CD4-positive, CD25-positive, alpha-beta regulatory T cell (primary cell): ENCODE measurements around the gene OASL. TPM values are rescaled to one million over a fixed set of nuclear protein-coding genes. Genes with fewer than 3 reads are reported as not detected.
A peak's percentile ranks its signal among the peaks of the same experiment; 100 is the strongest.

ENCODE experiments used
- ATAC-seq, 2 donors: fragments of 150-1000 bp; cut with Tn5 transposase; one replicate each; pipeline ENCODE4 v1.10.0; 2021; ENCODE audit warnings: low read depth in 2 of 2, moderate number of reproducible peaks in 2 of 2, moderate library complexity in 1 of 2
- DNase-seq, 3 donors: peaks; one replicate each; pipeline versions ENCODE4 v3.0.0 to v3.0.0-alpha.2; 2012 to 2022; ENCODE audit warnings: mixed read lengths in 1 of 3
- H3K27ac ChIP-seq: one replicate; pipeline ENCODE4 v1.7.0; 2013; ENCODE audit warnings: mild to moderate bottlenecking, low read length; ENCODE audit not compliant: insufficient read depth, poor library complexity, severe bottlenecking
- H3K27me3 ChIP-seq: one replicate; pipeline ENCODE4 v1.7.0; 2013; ENCODE audit warnings: low read length; ENCODE audit not compliant: control insufficient read depth, insufficient read depth
- H3K36me3 ChIP-seq: one replicate; pipeline ENCODE4 v1.7.0; 2013; ENCODE audit warnings: mild to moderate bottlenecking, low read length, moderate library complexity; ENCODE audit not compliant: control insufficient read depth, insufficient read depth
- H3K4me1 ChIP-seq: 2 replicates; pipeline ENCODE4 v1.7.0; 2013; ENCODE audit warnings: mild to moderate bottlenecking, low read length; ENCODE audit not compliant: insufficient read depth, control insufficient read depth, poor library complexity, severe bottlenecking
- H3K4me3 ChIP-seq: one replicate; pipeline ENCODE4 v1.7.0; 2013; ENCODE audit warnings: low read depth, mild to moderate bottlenecking, low read length, moderate library complexity
- H3K9me3 ChIP-seq, 2 experiments: 1 replicate in 1 of 2; 2 replicates in 1 of 2; pipeline ENCODE4 v1.7.0; 2013; ENCODE audit warnings: low read length in 2 of 2, mild to moderate bottlenecking in 1 of 2, moderate library complexity in 1 of 2; ENCODE audit not compliant: control insufficient read depth in 2 of 2
- H3K27ac Mint-ChIP-seq, 3 donors: one replicate each; pipeline ENCODE4 v1.8.0; 2020 to 2022; ENCODE audit warnings: mild to moderate bottlenecking in 3 of 3, mixed read lengths in 3 of 3, moderate library complexity in 2 of 3
- H3K27me3 Mint-ChIP-seq: one replicate; pipeline ENCODE4 v1.8.0; 2022; ENCODE audit warnings: mild to moderate bottlenecking, mixed read lengths
- H3K36me3 Mint-ChIP-seq: one replicate; pipeline ENCODE4 v1.8.0; 2020; ENCODE audit warnings: mixed read lengths
- H3K4me1 Mint-ChIP-seq, 4 donors: one replicate each; pipeline ENCODE4 v1.8.0; 2020 to 2022; ENCODE audit warnings: mixed read lengths in 4 of 4, mild to moderate bottlenecking in 1 of 4
- H3K4me3 Mint-ChIP-seq, 4 donors: one replicate each; pipeline ENCODE4 v1.8.0; 2020 to 2022; ENCODE audit warnings: mild to moderate bottlenecking in 4 of 4, mixed read lengths in 4 of 4, moderate library complexity in 3 of 4
- H3K9me3 Mint-ChIP-seq, 7 donors: one replicate each; pipeline ENCODE4 v1.8.0; 2020 to 2022; ENCODE audit warnings: mixed read lengths in 7 of 7, mild to moderate bottlenecking in 3 of 7, moderate library complexity in 2 of 7
- polyA plus RNA-seq, 4 donors: library from polyadenylated mRNA; unstranded; fragments of 300-500 nt; fragmentation: Illumina TruSeq; gene quantifications; one replicate each; pipeline ENCODE4 v1.2.3, GENCODE V29; 2021
- total RNA-seq: library from RNA; stranded (reverse); gene quantifications from one replicate; pipeline ENCODE4 v1.2.3, GENCODE V29; 2022

The OASL gene
- total and polyA plus RNA-seq, 5 donors from 2014 or later, result 9.0 to 19.3 (median 11.7) TPM

DNA sequence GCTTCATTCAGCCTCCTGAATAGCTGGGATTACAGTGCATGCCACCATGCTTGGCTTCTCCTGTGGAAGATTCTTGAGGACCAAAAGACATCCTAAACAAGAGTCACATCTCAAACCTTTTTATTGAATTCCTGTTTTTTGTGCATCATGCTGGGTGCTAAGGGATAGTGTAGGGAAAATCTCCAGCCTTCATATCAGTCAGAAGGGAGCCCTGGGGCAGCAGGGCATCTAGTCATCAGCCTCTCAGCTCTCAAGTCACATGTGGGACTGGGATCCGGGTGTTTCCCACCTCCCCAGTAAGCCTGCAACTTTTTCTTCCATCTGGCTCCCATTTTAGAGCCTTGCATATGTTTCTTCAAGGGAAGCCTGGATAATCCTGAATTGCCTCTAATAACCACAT, 25.1 kb upstream of the OASL start:
- ATAC-seq (no peak), DNase-seq (no peak)
- Histone ChIP-seq H3K9me3 (no peaks in the 10 kb centered on the region), H3K36me3 (no peaks in the 10 kb centered on the region), H3K4me1 (peaks cover 6% of the 10 kb centered on the region), H3K27me3 (no peaks in the 10 kb centered on the region), H3K27ac (no peak overlapping the region), H3K4me3 (no peak overlapping the region)
- H3K36me3 Mint-ChIP-seq, result no peaks in the 10 kb centered on the region
- no peak overlapping the region for H3K27ac Mint-ChIP-seq
- no peak overlapping the region for H3K4me3 Mint-ChIP-seq
- H3K9me3 Mint-ChIP-seq, result no peaks in the 10 kb centered on the region
- H3K4me1 Mint-ChIP-seq, result peaks cover 9 to 16% (median 13%) of the 10 kb centered on the region in 4 donors
- peaks cover 6% of the 10 kb centered on the region for H3K27me3 Mint-ChIP-seq

DNA sequence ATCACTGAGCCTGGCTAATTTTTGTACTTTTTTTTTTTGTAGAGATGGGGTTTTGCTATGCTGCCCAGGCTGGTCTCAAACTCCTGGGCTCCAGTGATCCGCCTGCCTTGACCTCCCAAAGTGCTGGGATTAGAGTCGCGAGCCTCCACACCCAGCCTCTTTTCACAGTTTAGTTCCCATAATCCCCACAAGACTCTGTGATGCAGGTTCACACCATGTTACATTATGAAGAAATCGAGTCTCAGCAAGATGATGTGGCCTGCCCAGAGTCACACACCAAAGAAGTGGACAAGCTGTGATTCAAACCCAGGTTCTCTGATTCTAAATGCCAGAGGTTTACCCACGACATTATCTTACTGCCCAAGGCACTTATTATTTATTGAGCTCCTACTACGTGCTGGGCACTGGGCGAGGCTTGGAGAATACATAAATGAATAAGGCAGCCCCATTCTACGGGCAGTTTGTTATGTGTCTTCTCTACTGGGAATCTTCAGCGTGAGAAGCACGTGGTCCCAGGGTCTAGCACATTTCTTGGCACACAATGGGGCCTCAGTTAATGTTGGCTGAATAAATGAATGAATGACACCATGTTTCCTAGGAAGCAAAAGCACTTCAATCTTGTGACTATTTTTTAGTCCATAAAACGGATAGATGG, 23.5 kb upstream of the OASL start:
- H3K27ac ChIP-seq, result no peak overlapping the region
- DNase-seq, result no peak
- Mint-ChIP-seq H3K27me3 (peaks cover 6% of the 10 kb centered on the region), H3K9me3 (peaks cover 0 to 1% (median 0%) of the 10 kb centered on the region in 7 donors), H3K27ac (no peak overlapping the region), H3K4me3 (no peak overlapping the region), H3K36me3 (no peaks in the 10 kb centered on the region), H3K4me1 (peaks cover 9 to 16% (median 15%) of the 10 kb centered on the region in 4 donors)
- H3K36me3 ChIP-seq, result no peaks in the 10 kb centered on the region
- H3K27me3 ChIP-seq, result no peaks in the 10 kb centered on the region
- no peak overlapping the region for H3K4me3 ChIP-seq
- peaks cover 6% of the 10 kb centered on the region for H3K4me1 ChIP-seq
- ATAC-seq, result no peak
- H3K9me3 ChIP-seq, result no peaks in the 10 kb centered on the region

DNA sequence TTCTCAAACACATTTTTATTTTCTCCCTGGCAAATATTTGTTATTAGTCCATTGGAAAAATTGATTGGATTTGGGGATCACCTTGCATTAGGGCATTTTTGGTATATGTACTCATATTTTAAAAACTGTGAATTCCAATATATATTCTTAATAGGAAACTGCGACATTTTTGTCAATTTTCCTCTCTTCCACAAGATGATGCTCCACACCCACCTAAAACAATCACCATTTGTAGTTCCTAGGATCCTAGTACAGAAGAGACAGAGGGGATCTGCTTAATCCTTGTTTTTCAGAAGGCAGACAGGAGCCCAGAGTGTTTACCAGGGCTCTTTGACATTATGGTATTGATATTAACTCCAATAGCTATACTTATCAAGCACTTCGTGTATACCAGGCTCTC, 22.8 kb upstream of the OASL start:
- no peaks in the 10 kb centered on the region for H3K36me3 ChIP-seq

DNA sequence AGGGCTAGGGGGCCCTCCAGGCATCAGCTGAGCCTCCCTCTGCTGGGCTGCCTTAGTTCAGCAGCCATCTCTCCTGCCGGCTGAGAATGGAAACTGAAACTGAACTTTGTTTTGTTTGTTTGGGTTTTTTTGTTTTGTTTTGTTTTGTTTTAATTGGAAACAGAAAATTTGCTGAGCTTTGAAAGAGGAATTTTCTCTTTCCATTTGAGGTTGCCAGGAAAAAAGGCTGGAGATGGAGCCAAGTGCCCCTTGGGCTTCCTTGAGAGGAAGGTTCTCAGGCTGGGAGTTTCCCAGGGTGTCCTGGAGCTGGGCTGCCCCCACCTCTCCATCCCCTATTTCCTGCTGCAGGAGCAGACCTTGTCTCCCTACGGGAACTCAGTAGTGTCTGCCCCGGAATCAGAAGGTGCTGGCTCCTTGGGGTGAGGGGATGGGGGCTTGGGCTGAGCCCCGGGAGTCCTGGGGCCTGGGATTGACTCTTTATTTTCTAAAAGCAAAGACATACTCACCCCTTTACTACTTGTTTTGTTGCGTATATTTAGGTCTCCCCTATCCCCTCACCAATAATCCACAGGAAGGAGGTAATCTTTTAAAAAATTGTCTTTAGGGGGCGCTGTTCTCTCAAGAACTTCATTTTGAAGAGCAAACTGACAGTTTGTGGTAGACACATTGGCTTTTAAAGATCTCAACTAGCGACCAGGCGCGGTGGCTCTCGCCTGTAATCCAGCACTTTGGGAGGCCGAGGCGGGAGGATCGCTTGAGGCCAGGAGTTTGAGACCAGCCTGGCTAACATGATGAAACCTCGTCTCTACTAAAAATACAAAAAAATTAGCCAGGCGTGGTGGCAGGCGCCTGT, 21.3 kb upstream of the OASL start:
- Histone ChIP-seq H3K27ac (peak overlapping the region; percentile 74), H3K4me3 (peak overlapping the region; percentile 82), H3K9me3 (no peaks in the 10 kb centered on the region), H3K27me3 (no peaks in the 10 kb centered on the region), H3K4me1 (peaks cover 6% of the 10 kb centered on the region), H3K36me3 (no peaks in the 10 kb centered on the region)
- Mint-ChIP-seq H3K9me3 (peaks cover 0 to 1% (median 0%) of the 10 kb centered on the region in 7 donors), H3K4me1 (peaks cover 7 to 17% (median 13%) of the 10 kb centered on the region in 4 donors), H3K27ac (peak overlapping the region; percentile 93 to 98 (median 95)), H3K4me3 (peak overlapping the region; percentile 78 to 94 (median 88)), H3K36me3 (no peaks in the 10 kb centered on the region), H3K27me3 (peaks cover 11% of the 10 kb centered on the region)
- DNase-seq (peak; percentile 47 to 84 (median 71)), ATAC-seq (peak; percentile 93 to 95)

More for the DNA sequence above, 22.8 kb upstream of the OASL start:
- Mint-ChIP-seq H3K9me3 (peaks cover 0 to 1% (median 0%) of the 10 kb centered on the region in 7 donors), H3K4me1 (peaks cover 9 to 17% (median 16%) of the 10 kb centered on the region in 4 donors), H3K4me3 (no peak overlapping the region), H3K27ac (no peak overlapping the region), H3K27me3 (peaks cover 11% of the 10 kb centered on the region), H3K36me3 (no peaks in the 10 kb centered on the region)
- peaks cover 6% of the 10 kb centered on the region for H3K4me1 ChIP-seq
- ATAC-seq, result no peak
- no peaks in the 10 kb centered on the region for H3K9me3 ChIP-seq
- DNase-seq, result no peak
- H3K27me3 ChIP-seq, result no peaks in the 10 kb centered on the region
- no peak overlapping the region for H3K4me3 ChIP-seq
- no peak overlapping the region for H3K27ac ChIP-seq

DNA sequence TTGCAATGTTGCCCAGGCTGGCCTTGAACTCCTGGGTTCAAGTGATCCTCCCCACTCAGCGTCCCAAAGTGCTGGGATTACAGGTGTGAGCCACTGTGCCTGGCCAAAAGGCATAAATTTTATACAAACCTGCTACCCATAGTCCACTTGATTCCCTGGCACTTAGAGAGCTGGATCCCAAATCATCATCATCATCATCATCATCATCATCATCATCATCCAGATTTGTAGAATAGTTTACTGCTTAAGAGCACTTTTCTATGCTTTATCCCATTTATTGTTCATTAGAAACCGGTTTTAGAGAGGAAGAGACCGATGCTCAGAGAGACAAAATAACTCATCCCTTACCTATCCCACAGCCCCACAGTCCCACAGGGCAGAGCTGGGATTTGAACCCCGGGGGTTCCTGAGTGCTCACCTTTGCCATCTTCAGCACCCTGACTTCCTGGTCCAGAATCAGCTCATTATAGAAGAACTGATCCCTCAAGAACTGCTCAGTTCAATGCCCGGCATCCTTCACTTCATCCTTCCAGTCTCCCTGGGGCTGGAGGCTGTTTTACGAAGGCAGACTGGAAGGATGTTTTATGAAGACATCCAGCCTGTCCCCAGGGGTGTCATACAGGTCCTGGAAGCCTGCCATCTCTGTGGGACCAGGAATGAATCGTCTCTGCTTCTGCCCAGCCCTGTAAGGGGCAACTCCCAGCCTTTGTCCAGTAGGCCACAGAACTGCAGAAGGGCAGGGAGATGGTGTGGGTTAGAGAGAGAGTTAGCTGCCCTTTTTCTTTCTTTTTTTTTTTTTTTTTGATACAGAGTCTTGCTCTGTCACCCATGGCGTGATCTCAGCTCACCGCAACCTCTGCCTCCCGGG, 20.2 kb upstream of the OASL start:
- peaks cover 6% of the 10 kb centered on the region for H3K4me1 ChIP-seq
- no peaks in the 10 kb centered on the region for H3K36me3 ChIP-seq
- DNase-seq (no peak), ATAC-seq (no peak)
- H3K4me3 ChIP-seq, result no peak overlapping the region
- Mint-ChIP-seq H3K27ac (peak overlapping the region; percentile 93 to 98 (median 95)), H3K4me3 (peak overlapping the region in 3 of 4 donors; percentile 78 to 94 (median 91)), H3K9me3 (peaks cover 0 to 1% (median 0%) of the 10 kb centered on the region in 7 donors), H3K36me3 (no peaks in the 10 kb centered on the region), H3K27me3 (peaks cover 11% of the 10 kb centered on the region), H3K4me1 (peaks cover 5 to 17% (median 13%) of the 10 kb centered on the region in 4 donors)
- no peak overlapping the region for H3K27ac ChIP-seq
- H3K27me3 ChIP-seq, result no peaks in the 10 kb centered on the region
- H3K9me3 ChIP-seq, result no peaks in the 10 kb centered on the region

DNA sequence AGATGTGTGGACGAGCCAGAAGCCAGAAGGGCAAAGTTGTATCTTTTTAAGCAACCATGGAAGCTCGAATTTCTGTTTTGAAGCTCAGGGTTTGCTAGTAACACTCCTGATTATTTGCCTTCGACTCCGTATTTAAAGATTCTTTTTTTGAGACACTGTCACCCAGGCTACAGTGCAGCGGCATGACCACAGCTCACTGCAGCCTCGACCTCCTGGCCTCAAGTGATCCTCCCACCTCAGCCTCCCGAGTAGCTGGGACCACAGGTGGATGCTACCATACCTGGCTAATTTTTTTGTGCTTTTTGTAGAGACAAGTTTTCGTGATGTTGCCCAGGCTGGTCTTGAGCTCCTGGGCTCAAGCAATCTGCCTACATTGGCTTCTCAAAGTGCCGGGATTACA, 18.7 kb upstream of the OASL start:
- Mint-ChIP-seq H3K27me3 (peaks cover 11% of the 10 kb centered on the region), H3K27ac (peak overlapping the region in 2 of 3 donors; percentile 29 to 59)
- no peak for ATAC-seq

DNA sequence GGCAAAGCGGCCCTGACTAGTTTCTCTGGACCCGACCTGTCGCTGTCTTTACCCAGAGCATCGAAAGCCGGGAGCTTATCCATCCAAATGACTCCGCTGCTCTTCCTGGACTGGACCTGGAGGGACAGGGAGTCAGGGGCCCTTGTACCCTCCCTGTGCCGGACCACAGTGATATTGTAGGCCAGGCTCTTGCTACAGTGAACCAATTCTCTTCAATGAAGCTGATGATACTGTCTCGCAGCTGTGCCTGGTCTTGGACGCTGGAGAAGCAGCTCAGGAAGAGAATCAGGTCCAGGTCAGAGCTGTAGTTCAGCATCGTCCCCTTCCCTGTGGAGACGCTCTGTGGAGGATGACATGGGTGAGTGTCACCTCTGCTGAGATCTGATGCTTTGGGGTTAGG, 14.7 kb upstream of the OASL start:
- no peak overlapping the region for H3K4me3 ChIP-seq
- Mint-ChIP-seq H3K9me3 (peaks cover 0 to 1% (median 0%) of the 10 kb centered on the region in 7 donors), H3K4me1 (peaks cover 0 to 5% (median 3%) of the 10 kb centered on the region in 4 donors), H3K27ac (no peak overlapping the region), H3K4me3 (no peak overlapping the region), H3K36me3 (no peaks in the 10 kb centered on the region), H3K27me3 (peaks cover 9% of the 10 kb centered on the region)
- H3K9me3 ChIP-seq, result no peaks in the 10 kb centered on the region
- H3K4me1 ChIP-seq, result no peaks in the 10 kb centered on the region
- no peak overlapping the region for H3K27ac ChIP-seq
- no peaks in the 10 kb centered on the region for H3K36me3 ChIP-seq
- ATAC-seq (no peak), DNase-seq (no peak)
- H3K27me3 ChIP-seq, result peaks cover 2% of the 10 kb centered on the region

More for the DNA sequence above, 18.7 kb upstream of the OASL start:
- Mint-ChIP-seq H3K4me1 (peaks cover 5 to 17% (median 13%) of the 10 kb centered on the region in 4 donors), H3K9me3 (peaks cover 0 to 1% (median 0%) of the 10 kb centered on the region in 7 donors), H3K4me3 (no peak overlapping the region), H3K36me3 (no peaks in the 10 kb centered on the region)
- no peaks in the 10 kb centered on the region for H3K9me3 ChIP-seq
- no peak for DNase-seq
- no peaks in the 10 kb centered on the region for H3K27me3 ChIP-seq
- H3K27ac ChIP-seq, result no peak overlapping the region
- no peak overlapping the region for H3K4me3 ChIP-seq
- no peaks in the 10 kb centered on the region for H3K36me3 ChIP-seq
- H3K4me1 ChIP-seq, result peaks cover 6% of the 10 kb centered on the region
